ENCODE measurements around the gene SH2D3A.
A peak's percentile ranks its signal among the peaks of the same experiment; 100 is the strongest.

SH2D3A gene

GRCh38 chr19:6793973-6794372 lies 26.7 kb upstream of the SH2D3A start:
- no peak for TF ChIP-seq POLR2A (IDR thresholded peaks at IDR 0.05; ENCODE audit: extremely low read depth, insufficient read length)
- no peak for TF ChIP-seq CTCF (IDR thresholded peaks at IDR 0.05; ENCODE audit: low read depth, low read length)
- TF ChIP-seq, protein P1, sequence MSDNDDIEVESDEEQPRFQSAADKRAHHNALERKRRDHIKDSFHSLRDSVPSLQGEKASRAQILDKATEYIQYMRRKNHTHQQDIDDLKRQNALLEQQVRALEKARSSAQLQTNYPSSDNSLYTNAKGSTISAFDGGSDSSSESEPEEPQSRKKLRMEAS (IDR thresholded peaks at IDR 0.05; ENCODE audit: low read depth, low read length), result no peak
- TF ChIP-seq MYC (IDR thresholded peaks at IDR 0.05; ENCODE audit: low read depth, low read length), result no peak
- no peak overlapping the region for H3K4me3 ChIP-seq (ENCODE audit: low read depth, low read length)
- DNase-seq (ENCODE audit: low read depth), result no peak

- no peak for DNase-seq (ENCODE audit: low read depth)
- TF ChIP-seq MYC (IDR thresholded peaks at IDR 0.05; ENCODE audit: low read depth, low read length) (no peak), POLR2A (IDR thresholded peaks at IDR 0.05; ENCODE audit: extremely low read depth, insufficient read length) (no peak), CTCF (IDR thresholded peaks at IDR 0.05; ENCODE audit: low read depth, low read length) (no peak)
- TF ChIP-seq, protein P1 (IDR thresholded peaks at IDR 0.05; ENCODE audit: low read depth, low read length), result no peak
- no peak overlapping the region for H3K4me3 ChIP-seq (ENCODE audit: low read depth, low read length)
Measured at GRCh38 chr19:6793411-6793810, 26.2 kb upstream of the SH2D3A start.

GRCh38 chr19:6791237-6791636 lies 24.0 kb upstream of the SH2D3A start:
- peak; percentile 4 for DNase-seq (ENCODE audit: low read depth)
- TF ChIP-seq, protein P1 (IDR thresholded peaks at IDR 0.05; ENCODE audit: low read depth, low read length), result no peak
- TF ChIP-seq CTCF (IDR thresholded peaks at IDR 0.05; ENCODE audit: low read depth, low read length) (no peak), POLR2A (IDR thresholded peaks at IDR 0.05; ENCODE audit: extremely low read depth, insufficient read length) (no peak), MYC (IDR thresholded peaks at IDR 0.05; ENCODE audit: low read depth, low read length) (no peak)
- no peak overlapping the region for H3K4me3 ChIP-seq (ENCODE audit: low read depth, low read length)

DNA sequence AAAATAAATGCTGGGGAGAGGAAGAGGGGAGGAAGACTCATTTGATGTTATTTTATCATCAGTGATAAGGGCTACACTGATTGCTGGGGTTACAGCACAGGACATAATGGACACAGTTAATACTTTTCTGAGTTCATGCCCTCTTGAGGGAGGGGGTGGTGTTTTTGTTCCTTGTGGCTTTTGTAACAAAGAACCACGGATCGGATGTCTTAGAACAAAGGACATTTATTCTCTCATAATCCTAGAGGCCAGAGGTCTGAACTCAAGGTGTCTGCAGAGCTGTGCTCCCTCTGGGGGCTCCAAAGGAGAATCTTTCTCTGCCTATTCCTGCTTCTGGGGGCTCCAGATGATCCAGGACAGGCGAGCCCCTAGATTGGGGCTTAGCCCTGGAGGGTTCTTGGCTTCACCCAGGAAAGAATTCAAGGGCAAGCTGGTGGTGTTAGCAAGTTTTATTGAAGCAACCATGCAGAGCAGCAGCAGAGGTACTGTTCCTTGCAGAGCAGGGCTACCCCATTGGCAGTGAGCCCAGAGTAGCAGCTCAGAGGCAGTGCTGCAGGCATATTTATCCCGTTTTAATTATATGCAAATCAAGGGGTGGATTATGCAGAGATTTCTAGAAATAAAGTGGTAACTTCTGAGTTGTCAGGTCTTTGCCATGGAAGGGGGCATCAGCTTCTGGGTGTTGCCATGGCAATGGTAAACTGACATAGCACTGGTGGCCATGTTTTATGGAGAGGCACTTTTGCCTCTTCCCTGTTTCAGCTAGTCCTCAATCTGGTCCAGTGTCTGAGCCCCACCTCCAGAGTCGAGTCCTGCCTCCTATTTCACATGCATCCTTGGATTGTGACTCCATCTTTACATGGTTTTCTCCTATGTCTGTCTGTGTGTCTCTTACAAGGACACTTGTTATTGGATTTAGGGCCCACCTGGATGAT lies 23.2 kb upstream of the SH2D3A start:
- no peak overlapping the region for H3K4me3 ChIP-seq (ENCODE audit: low read depth, low read length)
- DNase-seq (ENCODE audit: low read depth), result no peak
- no peak for TF ChIP-seq POLR2A (IDR thresholded peaks at IDR 0.05; ENCODE audit: extremely low read depth, insufficient read length)
- no peak for TF ChIP-seq CTCF (IDR thresholded peaks at IDR 0.05; ENCODE audit: low read depth, low read length)
- TF ChIP-seq MYC (IDR thresholded peaks at IDR 0.05; ENCODE audit: low read depth, low read length), result no peak
- TF ChIP-seq, protein P1 (IDR thresholded peaks at IDR 0.05; ENCODE audit: low read depth, low read length), result no peak

- no peak for TF ChIP-seq MYC (IDR thresholded peaks at IDR 0.05; ENCODE audit: low read depth, low read length)
- no peak for TF ChIP-seq CTCF (IDR thresholded peaks at IDR 0.05; ENCODE audit: low read depth, low read length)
- TF ChIP-seq, protein P1 (IDR thresholded peaks at IDR 0.05; ENCODE audit: low read depth, low read length), result no peak
- TF ChIP-seq POLR2A (IDR thresholded peaks at IDR 0.05; ENCODE audit: extremely low read depth, insufficient read length), result no peak
- peak; percentile 11 for DNase-seq (ENCODE audit: low read depth)
- H3K4me3 ChIP-seq (ENCODE audit: low read depth, low read length), result no peak overlapping the region
Measured at GRCh38 chr19:6788896-6789295, 21.7 kb upstream of the SH2D3A start.
